Astrocyte (in vitro differentiated cells and primary cell): ENCODE results near the gene KIAA0408. TPM values are rescaled to one million over a fixed set of nuclear protein-coding genes. Genes with fewer than 3 reads are reported as not detected.

Experiments
- DNase-seq: peaks from one replicate; pipeline ENCODE4 v3.0.0-alpha.2; 2010; ENCODE audit warnings: low read depth
- FAIRE-seq: peaks from 2 replicates; lab custom pipeline; 2011; peaks lifted over from hg19 to GRCh38; lab: Jason Lieb, UNC
- H2AFZ ChIP-seq: 2 replicates; pipeline ENCODE4 v1.6.0; 2012; ENCODE audit warnings: low read depth, low read length, inconsistent platforms
- H3K27ac ChIP-seq: 2 replicates; pipeline ENCODE4 v1.5.1; 2011; ENCODE audit warnings: low read depth, low read length, inconsistent platforms
- H3K27me3 ChIP-seq: 2 replicates; pipeline ENCODE4 v1.6.0; 2011; ENCODE audit warnings: low read length, inconsistent platforms; ENCODE audit not compliant: insufficient read depth
- H3K36me3 ChIP-seq: 2 replicates; pipeline ENCODE4 v1.5.1; 2011; ENCODE audit warnings: low read length, inconsistent platforms; ENCODE audit not compliant: insufficient read depth
- H3K4me1 ChIP-seq: 2 replicates; pipeline ENCODE4 v1.5.1; 2011; ENCODE audit warnings: low read length, inconsistent platforms; ENCODE audit not compliant: insufficient read depth
- H3K4me2 ChIP-seq: 2 replicates; pipeline ENCODE4 v1.6.0; 2012; ENCODE audit warnings: low read length, inconsistent platforms
- H3K4me3 ChIP-seq: 2 replicates; pipeline ENCODE4 v1.5.1; 2011; ENCODE audit warnings: low read depth, mild to moderate bottlenecking, low read length, inconsistent platforms; ENCODE audit not compliant: insufficient read depth
- H3K79me2 ChIP-seq: 2 replicates; pipeline ENCODE4 v1.6.0; 2012; ENCODE audit warnings: mild to moderate bottlenecking, low read length, inconsistent platforms; ENCODE audit not compliant: insufficient read depth
- H3K9ac ChIP-seq: 2 replicates; pipeline ENCODE4 v1.6.0; 2012; ENCODE audit warnings: mild to moderate bottlenecking, low read length, inconsistent platforms
- H3K9me3 ChIP-seq: 2 replicates; pipeline ENCODE4 v1.5.1; 2012; ENCODE audit warnings: low read depth, mild to moderate bottlenecking, low read length, inconsistent platforms; ENCODE audit not compliant: insufficient read depth
- H4K20me1 ChIP-seq: 2 replicates; pipeline ENCODE4 v1.6.0; 2012; ENCODE audit warnings: low read length, inconsistent platforms; ENCODE audit not compliant: insufficient read depth
- H3K27ac Mint-ChIP-seq: one replicate; pipeline ENCODE4 v1.8.0; 2021; ENCODE audit warnings: mild to moderate bottlenecking, mixed read lengths; ENCODE audit not compliant: unreplicated experiment
- H3K27me3 Mint-ChIP-seq: one replicate; pipeline ENCODE4 v1.8.0; 2021; ENCODE audit warnings: low read depth, mixed read lengths; ENCODE audit not compliant: unreplicated experiment
- H3K36me3 Mint-ChIP-seq: one replicate; pipeline ENCODE4 v1.8.0; 2021; ENCODE audit warnings: low read depth, mixed read lengths; ENCODE audit not compliant: unreplicated experiment
- H3K4me1 Mint-ChIP-seq: one replicate; pipeline ENCODE4 v1.8.0; 2021; ENCODE audit warnings: low read depth, mixed read lengths; ENCODE audit not compliant: unreplicated experiment
- H3K4me3 Mint-ChIP-seq: one replicate; pipeline ENCODE4 v1.8.0; 2021; ENCODE audit warnings: mild to moderate bottlenecking, moderate library complexity, mixed read lengths; ENCODE audit not compliant: unreplicated experiment
- H3K9me3 Mint-ChIP-seq: one replicate; pipeline ENCODE4 v1.8.0; 2021; ENCODE audit warnings: mild to moderate bottlenecking, mixed read lengths; ENCODE audit not compliant: unreplicated experiment
- CTCF ChIP-seq: IDR thresholded peaks from 2 replicates; pipeline ENCODE4 v1.5.1; 2011; ENCODE audit warnings: low read depth, mild to moderate bottlenecking, inconsistent platforms, low read length, moderate library complexity; ENCODE audit not compliant: insufficient read depth
- EZH2 ChIP-seq: IDR thresholded peaks from 2 replicates; pipeline ENCODE4 v1.6.1; 2012; ENCODE audit warnings: mild to moderate bottlenecking, low read length, inconsistent platforms; ENCODE audit not compliant: insufficient read depth
- total RNA-seq: library from RNA; stranded (reverse); gene quantifications from 2 replicates; pipeline ENCODE4 v1.2.1, GENCODE V29; 2021

The KIAA0408 gene
- total RNA-seq, 1 donor from 2014 or later, result 19.6 TPM

- DNase-seq, result peak; percentile 51
- Histone ChIP-seq H3K9me3 (no peaks in the 10 kb centered on the region), H4K20me1 (peaks cover 7% of the 10 kb centered on the region), H3K27ac (peak overlapping the region; percentile 76), H3K4me1 (peaks cover 20% of the 10 kb centered on the region), H2AFZ (no peak overlapping the region), H3K79me2 (no peaks in the 10 kb centered on the region), H3K4me2 (peak overlapping the region; percentile 64), H3K36me3 (no peaks in the 10 kb centered on the region), H3K4me3 (no peak overlapping the region), H3K9ac (peak overlapping the region; percentile 59), H3K27me3 (no peaks in the 10 kb centered on the region)
- peak overlapping the region; percentile 47 for H3K27ac Mint-ChIP-seq
- peak; percentile 95 for TF ChIP-seq CTCF
- no peak for TF ChIP-seq EZH2
- H3K4me3 Mint-ChIP-seq, result no peak overlapping the region
- peak; percentile 32 for FAIRE-seq
- H3K36me3 Mint-ChIP-seq, result peaks cover 4% of the 10 kb centered on the region
- no peaks in the 10 kb centered on the region for H3K9me3 Mint-ChIP-seq
- no peaks in the 10 kb centered on the region for H3K27me3 Mint-ChIP-seq
- H3K4me1 Mint-ChIP-seq, result peaks cover 17% of the 10 kb centered on the region
Measured at GRCh38 chr6:127464881-127465459, 5.8 kb upstream of the KIAA0408 start.

GRCh38 chr6:127464161-127464880, 5.1 kb upstream of the KIAA0408 start:
- no peak overlapping the region for H2AFZ ChIP-seq
- FAIRE-seq, result peak; percentile 95
- peak overlapping the region; percentile 59 for H3K9ac ChIP-seq
- Mint-ChIP-seq H3K36me3 (peaks cover 2% of the 10 kb centered on the region), H3K4me3 (no peak overlapping the region), H3K4me1 (peaks cover 17% of the 10 kb centered on the region), H3K27me3 (no peaks in the 10 kb centered on the region), H3K9me3 (no peaks in the 10 kb centered on the region), H3K27ac (peak overlapping the region; percentile 69)
- H4K20me1 ChIP-seq, result peaks cover 7% of the 10 kb centered on the region
- TF ChIP-seq CTCF (no peak), EZH2 (no peak)
- H3K27me3 ChIP-seq, result no peaks in the 10 kb centered on the region
- H3K4me1 ChIP-seq, result peaks cover 20% of the 10 kb centered on the region
- peak overlapping the region; percentile 76 for H3K27ac ChIP-seq
- no peaks in the 10 kb centered on the region for H3K36me3 ChIP-seq
- DNase-seq, result peak; percentile 86
- peak overlapping the region; percentile 64 for H3K4me2 ChIP-seq
- H3K9me3 ChIP-seq, result no peaks in the 10 kb centered on the region
- no peak overlapping the region for H3K4me3 ChIP-seq
- H3K79me2 ChIP-seq, result no peaks in the 10 kb centered on the region

- H3K79me2 ChIP-seq, result no peaks in the 10 kb centered on the region
- H3K9me3 ChIP-seq, result no peaks in the 10 kb centered on the region
- no peaks in the 10 kb centered on the region for H3K36me3 ChIP-seq
- H3K27ac Mint-ChIP-seq, result no peak overlapping the region
- H3K4me3 Mint-ChIP-seq, result no peak overlapping the region
- H3K9ac ChIP-seq, result no peak overlapping the region
- TF ChIP-seq EZH2 (no peak), CTCF (no peak)
- H3K36me3 Mint-ChIP-seq, result peaks cover 2% of the 10 kb centered on the region
- no peak overlapping the region for H3K4me2 ChIP-seq
- H2AFZ ChIP-seq, result no peak overlapping the region
- H4K20me1 ChIP-seq, result peaks cover 7% of the 10 kb centered on the region
- no peak for FAIRE-seq
- H3K4me1 ChIP-seq, result peaks cover 20% of the 10 kb centered on the region
- DNase-seq, result no peak
- H3K4me3 ChIP-seq, result no peak overlapping the region
- H3K9me3 Mint-ChIP-seq, result no peaks in the 10 kb centered on the region
- no peaks in the 10 kb centered on the region for H3K27me3 Mint-ChIP-seq
- peak overlapping the region; percentile 76 for H3K27ac ChIP-seq
- peaks cover 29% of the 10 kb centered on the region for H3K4me1 Mint-ChIP-seq
- H3K27me3 ChIP-seq, result no peaks in the 10 kb centered on the region
Measured at GRCh38 chr6:127463056-127463455, 3.9 kb upstream of the KIAA0408 start.
